ENCODE data around the gene FAM156A. TPM values are rescaled to one million over a fixed set of nuclear protein-coding genes. Genes with fewer than 3 reads are reported as not detected.

FAM156A gene
- total and polyA plus RNA-seq, 5 donors = 8.2 to 17.9 (median 11.2) TPM

Other genes starting within 250 kb of the FAM156A start
- gene SSX2B, start 207.3 kb downstream of the FAM156A start, total RNA-seq = not detected
- gene SSX2B, start 207.3 kb downstream of the FAM156A start, polyA plus RNA-seq = not detected
- not detected for gene SPANXN5, start 161.1 kb downstream of the FAM156A start, total RNA-seq
- gene SPANXN5, start 161.1 kb downstream of the FAM156A start, polyA plus RNA-seq = not detected
- gene XAGE5, start 147.2 kb downstream of the FAM156A start, total RNA-seq = not detected
- not detected for gene XAGE5, start 147.2 kb downstream of the FAM156A start, polyA plus RNA-seq
- not detected for gene XAGE3, start 90.4 kb downstream of the FAM156A start, total RNA-seq
- gene XAGE3, start 90.4 kb downstream of the FAM156A start, polyA plus RNA-seq = not detected
- 10 to 100 TPM; 11.0 to 17.6 (median 15.4) TPM for gene FAM156B, start 61.2 kb downstream of the FAM156A start, total RNA-seq
- gene FAM156B, start 61.2 kb downstream of the FAM156A start, polyA plus RNA-seq = 18.1 TPM
- gene GPR173, start 90.3 kb upstream of the FAM156A start, total RNA-seq = 1 to 10 TPM; 2.2 to 2.9 (median 2.5) TPM
- gene GPR173, start 90.3 kb upstream of the FAM156A start, polyA plus RNA-seq = 1.00 TPM
- gene TSPYL2, start 123.8 kb upstream of the FAM156A start, total RNA-seq = 10 to 100 TPM; 55.8 to 63.2 (median 59.3) TPM
- gene TSPYL2, start 123.8 kb upstream of the FAM156A start, polyA plus RNA-seq = 66.6 TPM
- 1 to 10 TPM; 5.1 to 6.7 (median 5.6) TPM for gene KANTR, start 135.6 kb upstream of the FAM156A start, total RNA-seq
- gene KANTR, start 135.6 kb upstream of the FAM156A start, polyA plus RNA-seq = 4.4 TPM